H1 (cell line): ENCODE results near the gene SEMA3E. TPM values are rescaled to one million over a fixed set of nuclear protein-coding genes. Genes with fewer than 3 reads are reported as not detected.

Experiments
- CTCF ChIA-PET: fragments of 300-600 bp; sonication (Branson Sonifier 250); formaldehyde crosslinking; loops from one replicate; lab custom pipeline; 2021; ENCODE audit not compliant: partially characterized antibody; lab: Charles Lee
- POLR2A ChIA-PET: fragments of 300-600 bp; sonication (Branson Sonifier 250); formaldehyde crosslinking; loops from one replicate; lab custom pipeline; 2021; ENCODE audit warnings: inconsistent platforms; ENCODE audit not compliant: partially characterized antibody; lab: Charles Lee
- DNase-seq, 2 experiments: peaks; one replicate each; pipeline versions ENCODE4 v3.0.0 to v3.0.0-alpha.2; 2010 to 2022; ENCODE audit warnings: low spot score in 2 of 2, low read depth in 1 of 2, mixed read lengths in 1 of 2
- FAIRE-seq: peaks from 2 replicates; lab custom pipeline; 2011; peaks lifted over from hg19 to GRCh38; lab: Jason Lieb, UNC
- H2AFZ ChIP-seq: 2 replicates; pipeline ENCODE4 v1.8.1; 2012; ENCODE audit warnings: low read length, inconsistent platforms
- H2AK5ac ChIP-seq: 2 replicates; pipeline ENCODE4 v1.6.1; 2013; ENCODE audit warnings: low read depth, low read length
- H2BK120ac ChIP-seq: replicated peaks from 2 replicates; pipeline ENCODE3; 2013; ENCODE audit warnings: low read depth, low read length, inconsistent platforms
- H2BK12ac ChIP-seq: 2 replicates; pipeline ENCODE4 v1.6.1; 2013; ENCODE audit warnings: low read depth, low read length
- H2BK15ac ChIP-seq: 2 replicates; pipeline ENCODE4 v1.6.1; 2013; ENCODE audit warnings: low read length
- H2BK20ac ChIP-seq: 2 replicates; pipeline ENCODE4 v1.6.1; 2013; ENCODE audit warnings: low read length
- H2BK5ac ChIP-seq: 2 replicates; pipeline ENCODE4 v1.6.1; 2013; ENCODE audit warnings: low read depth, low read length
- H3K14ac ChIP-seq: 2 replicates; pipeline ENCODE4 v1.6.1; 2013; ENCODE audit warnings: inconsistent platforms; ENCODE audit not compliant: insufficient read length
- H3K18ac ChIP-seq: 2 replicates; pipeline ENCODE4 v1.6.1; 2013; ENCODE audit warnings: low read length; ENCODE audit errors: extremely low read depth
- H3K23ac ChIP-seq: 2 replicates; pipeline ENCODE4 v1.6.1; 2013; ENCODE audit warnings: inconsistent platforms; ENCODE audit not compliant: insufficient read length
- H3K23me2 ChIP-seq: 2 replicates; pipeline ENCODE4 v1.6.1; 2013; ENCODE audit warnings: low read depth, low read length
- H3K27ac ChIP-seq: 2 replicates; pipeline ENCODE4 v1.6.1; 2011; ENCODE audit warnings: low read depth, low read length, inconsistent platforms
- H3K27me3 ChIP-seq, 4 experiments: replicated peaks in 1 of 4; 1 replicate in 1 of 4; 2 replicates in 3 of 4; pipeline versions ENCODE4 v1.6.1 to v1.8.1; 2011 to 2013; ENCODE audit warnings: low read length in 3 of 4, mild to moderate bottlenecking in 3 of 4, inconsistent platforms in 2 of 4, mixed read lengths in 2 of 4, moderate library complexity in 1 of 4; ENCODE audit not compliant: control insufficient read depth in 3 of 4, insufficient read depth in 3 of 4; ENCODE audit errors: extremely low read depth in 1 of 4
- H3K36me3 ChIP-seq, 4 experiments: 2 replicates each; pipeline versions ENCODE4 v1.6.1 to v1.8.1; 2011 to 2013; ENCODE audit warnings: mild to moderate bottlenecking in 4 of 4, low read length in 3 of 4, moderate library complexity in 2 of 4, control low read depth in 1 of 4, inconsistent platforms in 1 of 4; ENCODE audit not compliant: insufficient read depth in 4 of 4, control insufficient read depth in 2 of 4
- H3K4ac ChIP-seq: replicated peaks from 2 replicates; pipeline ENCODE3; 2013; ENCODE audit warnings: low read length, low read depth, mixed read lengths, inconsistent platforms; ENCODE audit not compliant: insufficient read length
- H3K4me1 ChIP-seq, 4 experiments: replicated peaks in 1 of 4; 1 replicate in 1 of 4; 2 replicates in 3 of 4; pipeline versions ENCODE4 v1.6.1 to v1.8.1; 2011 to 2013; ENCODE audit warnings: low read length in 3 of 4, inconsistent platforms in 2 of 4, mixed read lengths in 1 of 4; ENCODE audit not compliant: insufficient read depth in 4 of 4, control insufficient read depth in 3 of 4
- H3K4me2 ChIP-seq, 2 experiments: 2 replicates each; pipeline versions ENCODE4 v1.6.1 to v1.8.1; 2011 to 2013; ENCODE audit warnings: low read depth in 2 of 2, low read length in 2 of 2, control low read depth in 1 of 2, inconsistent platforms in 1 of 2, mild to moderate bottlenecking in 1 of 2; ENCODE audit not compliant: insufficient read depth in 1 of 2
- H3K4me3 ChIP-seq, 4 experiments: fragments of 200-600, 300-600 bp in 1 of 4; sonication (generic), shearing (Covaris generic), sonication (Bioruptor Twin) in 1 of 4; 2 replicates each; pipeline versions ENCODE4 v1.5.1 to v1.8.1; 2011 to 2016; ENCODE audit warnings: low read length in 4 of 4, low read depth in 3 of 4, control low read depth in 2 of 4, inconsistent platforms in 2 of 4, mild to moderate bottlenecking in 2 of 4, mixed read lengths in 1 of 4, moderate library complexity in 1 of 4; ENCODE audit not compliant: insufficient read depth in 2 of 4; ENCODE audit errors: extremely low read depth in 1 of 4
- H3K56ac ChIP-seq: replicated peaks from 2 replicates; pipeline ENCODE3; 2013; ENCODE audit warnings: low read depth, mild to moderate bottlenecking, mixed read lengths, low read length, inconsistent platforms; ENCODE audit not compliant: insufficient read length
- H3K79me1 ChIP-seq: 2 replicates; pipeline ENCODE4 v1.6.1; 2013; ENCODE audit warnings: low read depth, low read length, control low read depth
- H3K79me2 ChIP-seq, 2 experiments: 2 replicates each; pipeline versions ENCODE4 v1.6.1 to v1.8.1; 2012 to 2013; ENCODE audit warnings: low read length in 2 of 2, mild to moderate bottlenecking in 2 of 2, inconsistent platforms in 1 of 2; ENCODE audit not compliant: insufficient read depth in 2 of 2, control insufficient read depth in 1 of 2
- H3K9ac ChIP-seq, 4 experiments: replicated peaks in 1 of 4; 1 replicate in 1 of 4; 2 replicates in 3 of 4; pipeline versions ENCODE4 v1.6.1 to v1.8.1; 2011 to 2013; ENCODE audit warnings: low read depth in 3 of 4, low read length in 3 of 4, control low read depth in 2 of 4, mild to moderate bottlenecking in 2 of 4, moderate library complexity in 2 of 4, inconsistent platforms in 1 of 4; ENCODE audit errors: extremely low read depth in 1 of 4
- H3K9me3 ChIP-seq, 2 experiments: 2 replicates each; pipeline versions ENCODE4 v1.6.1 to v1.8.1; 2012 to 2013; ENCODE audit warnings: mild to moderate bottlenecking in 2 of 2, moderate library complexity in 2 of 2, control low read depth in 1 of 2, inconsistent platforms in 1 of 2, low read depth in 1 of 2, low read length in 1 of 2, mixed read lengths in 1 of 2; ENCODE audit not compliant: insufficient read depth in 2 of 2
- H4K20me1 ChIP-seq, 2 experiments: replicated peaks in 1 of 2; 2 replicates each; pipeline versions ENCODE3 to v1.8.1; 2011 to 2013; ENCODE audit warnings: inconsistent platforms in 2 of 2, low read length in 2 of 2, mild to moderate bottlenecking in 1 of 2; ENCODE audit not compliant: insufficient read depth in 2 of 2, control insufficient read depth in 1 of 2
- H4K5ac ChIP-seq: 2 replicates; pipeline ENCODE4 v1.6.1; 2013; ENCODE audit warnings: low read length, low read depth, mixed read lengths, inconsistent platforms; ENCODE audit not compliant: insufficient read length
- H4K8ac ChIP-seq: 2 replicates; pipeline ENCODE4 v1.8.0; 2013; ENCODE audit warnings: mild to moderate bottlenecking, moderate library complexity, low read length, inconsistent platforms; ENCODE audit not compliant: insufficient read depth; ENCODE audit errors: extremely low read depth
- H4K91ac ChIP-seq: replicated peaks from 2 replicates; pipeline ENCODE3; 2013; ENCODE audit warnings: low read length, mixed read lengths, inconsistent platforms; ENCODE audit not compliant: insufficient read length
- CEBPB ChIP-seq: IDR thresholded peaks from 2 replicates; pipeline ENCODE4 v1.6.1; 2012; ENCODE audit warnings: low read depth, low read length
- CHD2 ChIP-seq: IDR thresholded peaks from 2 replicates; pipeline ENCODE4 v1.6.1; 2012; ENCODE audit warnings: low read length, improper control_type of control experiment
- FOSL1 ChIP-seq: IDR thresholded peaks from 2 replicates; pipeline ENCODE4 v1.6.1; 2011; ENCODE audit warnings: mild to moderate bottlenecking, low read depth, low read length, moderate library complexity; ENCODE audit not compliant: insufficient read depth
- GABPA ChIP-seq: IDR thresholded peaks from 2 replicates; pipeline ENCODE4 v1.6.1; 2011; ENCODE audit warnings: mild to moderate bottlenecking, low read length, moderate library complexity, borderline replicate concordance; ENCODE audit not compliant: insufficient read depth
- JUN ChIP-seq: IDR thresholded peaks from 2 replicates; pipeline ENCODE4 v1.6.1; 2011; ENCODE audit warnings: low read depth, mild to moderate bottlenecking, improper control_type of control experiment, low read length
- KDM1A ChIP-seq: fragments of 200-600, 300-600 bp; sonication (generic); IDR thresholded peaks from 2 replicates; pipeline ENCODE4 v1.7.1; 2016; ENCODE audit warnings: mild to moderate bottlenecking, low read length, borderline replicate concordance
- KDM4A ChIP-seq: IDR thresholded peaks from one replicate; pipeline ENCODE4 v1.7.1; 2012; ENCODE audit warnings: low read depth, mild to moderate bottlenecking, moderate library complexity, low read length, inconsistent platforms; ENCODE audit not compliant: severe bottlenecking
- RAD21 ChIP-seq, 2 experiments: IDR thresholded peaks in 1 of 2; conservative IDR thresholded peaks in 1 of 2; 2 replicates each; pipeline ENCODE4 v1.6.1; 2011; ENCODE audit warnings: low read depth in 2 of 2, low read length in 2 of 2, improper control_type of control experiment in 1 of 2, inconsistent platforms in 1 of 2, mild to moderate bottlenecking in 1 of 2, moderate library complexity in 1 of 2
- polyA plus RNA-seq, 7 experiments: library from polyadenylated mRNA; depleted of rRNA in 3 of 7; stranded (reverse) in 5 of 7; unstranded in 2 of 7; fragments of >200 nt in 5 of 7; fragments of 200-250 nt in 2 of 7; gene quantifications; 1 replicate in 5 of 7; 2 replicates in 1 of 7; 4 replicates in 1 of 7; pipeline versions ENCODE4 v1.2.1 to v1.2.3, GENCODE V29; 2011 to 2013; ENCODE audit warnings: missing spikeins in 2 of 7, mixed read lengths in 2 of 7
- total RNA-seq: library from RNA; stranded (reverse); fragmentation: NEBNext Ultra II Directional; extraction: Animal tissue kit (Norgen Biotek cat#: 25700); gene quantifications from 2 replicates; pipeline ENCODE4 v1.2.1, GENCODE V29; 2021
- TF ChIP-seq, protein P1 (sequence below): IDR thresholded peaks from 2 replicates; pipeline ENCODE4 v1.6.1; 2012; ENCODE audit warnings: inconsistent platforms

Gene SEMA3E
- total and polyA plus RNA-seq, 2 of the 8 experiments (the other 6 are each of a cell fraction or from before 2014, with no cell fraction given): 0.93 to 0.94 TPM

DNA sequence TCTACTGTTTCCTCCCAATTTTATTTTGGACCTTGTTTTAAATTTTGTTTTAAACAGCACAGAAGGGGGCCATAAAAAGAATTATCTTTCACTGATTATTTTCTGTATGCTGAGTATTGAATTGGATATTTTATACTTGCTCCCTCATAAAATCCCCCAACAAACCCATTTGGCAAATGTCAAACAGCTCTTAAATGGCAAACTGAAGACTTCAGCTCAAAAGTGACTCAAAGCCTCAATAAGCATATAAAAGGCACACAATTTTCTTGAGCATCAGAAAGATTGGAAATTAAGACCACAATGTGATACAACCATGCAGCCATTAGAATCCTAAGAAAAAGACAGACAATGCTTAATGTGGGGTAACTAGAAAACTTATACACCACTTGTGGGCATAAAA is 199.2 kb downstream of the SEMA3E start:
- H3K79me1 ChIP-seq: peaks cover 2% of the 10 kb centered on the region; the same call in 1 of the 2 replicates
- no peak overlapping the region for H2AFZ ChIP-seq
- DNase-seq (no peak), FAIRE-seq (no peak)
- peaks cover 0 to 31% (median 13%) of the 10 kb centered on the region in 4 experiments; a peak in 5 of 7 replicates for H3K4me1 ChIP-seq
- no peak overlapping the region for H3K4ac ChIP-seq
- H2BK20ac ChIP-seq: no peak overlapping the region
- H3K9me3 ChIP-seq: no peaks in the 10 kb centered on the region
- POLR2A ChIA-PET: interaction anchor here (0.6 to 17.7 kb wide), 2 partner anchors 18 to 1323 kb away, joined by 3 to 135 read pairs; no protein-coding TSS in a partner anchor
- no peak overlapping the region for H4K8ac ChIP-seq
- H3K23me2 ChIP-seq: no peaks in the 10 kb centered on the region
- no peak overlapping the region for H3K56ac ChIP-seq
- H4K91ac ChIP-seq: no peak overlapping the region
- no peak overlapping the region for H2AK5ac ChIP-seq
- CTCF ChIA-PET: interaction anchor here (1.4 to 2.9 kb wide), 3 partner anchors 10 to 34 kb away, joined by 4 to 8 read pairs (median 6); no protein-coding TSS in a partner anchor
- no peak overlapping the region for H4K5ac ChIP-seq
- no peak overlapping the region for H3K9ac ChIP-seq
- TF ChIP-seq CEBPB (no peak), FOSL1 (no peak), RAD21 (IDR thresholded peaks at IDR 0.05 in 1 of 2, conservative IDR thresholded peaks at IDR 0.05 in 1 of 2; ENCODE audit: low read depth in 2 of 2, low read length in 2 of 2) (no peak), GABPA (no peak), KDM1A (no peak), CHD2 (no peak), JUN (no peak), KDM4A (no peak)
- TF ChIP-seq, protein P1, sequence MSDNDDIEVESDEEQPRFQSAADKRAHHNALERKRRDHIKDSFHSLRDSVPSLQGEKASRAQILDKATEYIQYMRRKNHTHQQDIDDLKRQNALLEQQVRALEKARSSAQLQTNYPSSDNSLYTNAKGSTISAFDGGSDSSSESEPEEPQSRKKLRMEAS: no peak
- TF ChIP-seq, all 59 proteins: peak for 0
- H3K23ac ChIP-seq: no peak overlapping the region
- H3K14ac ChIP-seq: no peak overlapping the region
- no peaks in the 10 kb centered on the region for H3K27me3 ChIP-seq
- H2BK5ac ChIP-seq: no peak overlapping the region
- no peaks in the 10 kb centered on the region for H3K79me2 ChIP-seq
- H4K20me1 ChIP-seq: no peaks in the 10 kb centered on the region
- H3K4me2 ChIP-seq: no peak overlapping the region
- no peak overlapping the region for H2BK120ac ChIP-seq
- no peak overlapping the region for H3K27ac ChIP-seq
- H3K18ac ChIP-seq: no peak overlapping the region
- no peaks in the 10 kb centered on the region for H3K36me3 ChIP-seq
- no peak overlapping the region for H2BK15ac ChIP-seq
- no peak overlapping the region for H3K4me3 ChIP-seq
- H2BK12ac ChIP-seq: no peak overlapping the region
